Mesenchymal stem cell (in vitro differentiated cells and primary cell): Measurements from ENCODE around the gene PRR5. TPM values are rescaled to one million over a fixed set of nuclear protein-coding genes. Genes with fewer than 3 reads are reported as not detected.
"Not testable (repeated sequence)": the region's sequence is repeated elsewhere in the genome, so short reads cannot be mapped to it uniquely, and the experiment has no call there.

Experiments used
- DNase-seq: peaks from one replicate; pipeline ENCODE4 v3.0.0-alpha.2; 2013
- H2AFZ ChIP-seq: one replicate; pipeline ENCODE4 v1.6.1; 2013; ENCODE audit warnings: low read depth, mild to moderate bottlenecking, control low read depth, inconsistent platforms, low read length, moderate library complexity
- H2AK5ac ChIP-seq: 2 replicates; pipeline ENCODE4 v1.6.1; 2013; ENCODE audit warnings: low read length, moderate library complexity, mild to moderate bottlenecking, inconsistent platforms; ENCODE audit not compliant: severe bottlenecking
- H2BK120ac ChIP-seq: one replicate; pipeline ENCODE4 v1.6.1; 2013; ENCODE audit warnings: low read depth, mild to moderate bottlenecking, inconsistent platforms, low read length, moderate library complexity
- H2BK12ac ChIP-seq, 2 experiments: one replicate each; pipeline ENCODE4 v1.6.1; 2013; ENCODE audit warnings: inconsistent platforms in 2 of 2, low read length in 2 of 2, mild to moderate bottlenecking in 2 of 2, moderate library complexity in 2 of 2, control low read depth in 1 of 2
- H2BK15ac ChIP-seq: one replicate; pipeline ENCODE4 v1.6.1; 2013; ENCODE audit warnings: mild to moderate bottlenecking, low read depth, inconsistent platforms; ENCODE audit not compliant: poor library complexity, severe bottlenecking
- H2BK5ac ChIP-seq: 2 replicates; pipeline ENCODE4 v1.6.1; 2013; ENCODE audit warnings: low read depth, mild to moderate bottlenecking, low read length, control low read depth, inconsistent platforms; ENCODE audit not compliant: poor library complexity, severe bottlenecking
- H3K14ac ChIP-seq, 2 experiments: one replicate each; pipeline ENCODE4 v1.6.1; 2013; ENCODE audit warnings: inconsistent platforms in 2 of 2, low read length in 2 of 2, control low read depth in 1 of 2, mild to moderate bottlenecking in 1 of 2, moderate library complexity in 1 of 2
- H3K18ac ChIP-seq, 2 experiments: one replicate each; pipeline ENCODE4 v1.6.1; 2013; ENCODE audit warnings: inconsistent platforms in 2 of 2, low read length in 2 of 2, control low read depth in 1 of 2, low read depth in 1 of 2, mild to moderate bottlenecking in 1 of 2
- H3K23ac ChIP-seq, 2 experiments: one replicate each; pipeline ENCODE4 v1.6.1; 2013; ENCODE audit warnings: inconsistent platforms in 2 of 2, low read length in 2 of 2, mild to moderate bottlenecking in 2 of 2, moderate library complexity in 2 of 2, control low read depth in 1 of 2
- H3K27ac ChIP-seq: 2 replicates; pipeline ENCODE4 v1.5.1; 2013; ENCODE audit warnings: mild to moderate bottlenecking, moderate library complexity, low read length, control low read depth, inconsistent platforms; ENCODE audit not compliant: poor library complexity, severe bottlenecking
- H3K27me3 ChIP-seq, 2 experiments: 2 replicates each; pipeline versions ENCODE4 v1.6.1 to v1.7.0; 2013; ENCODE audit warnings: low read length in 2 of 2, mild to moderate bottlenecking in 2 of 2, moderate library complexity in 2 of 2, control low read depth in 1 of 2, inconsistent platforms in 1 of 2; ENCODE audit not compliant: control insufficient read depth in 1 of 2, insufficient read depth in 1 of 2
- H3K36me3 ChIP-seq, 2 experiments: 2 replicates each; pipeline versions ENCODE4 v1.6.1 to v1.7.0; 2013; ENCODE audit warnings: low read length in 2 of 2, control low read depth in 1 of 2, inconsistent platforms in 1 of 2, low read depth in 1 of 2, mild to moderate bottlenecking in 1 of 2; ENCODE audit not compliant: insufficient read depth in 2 of 2, control insufficient read depth in 1 of 2
- H3K4ac ChIP-seq, 2 experiments: one replicate each; pipeline ENCODE4 v1.6.1; 2013; ENCODE audit warnings: inconsistent platforms in 2 of 2, low read length in 2 of 2, mild to moderate bottlenecking in 2 of 2, moderate library complexity in 2 of 2, control low read depth in 1 of 2, low read depth in 1 of 2
- H3K4me1 ChIP-seq: 2 replicates; pipeline ENCODE4 v1.6.1; 2013; ENCODE audit warnings: low read depth, low read length, control low read depth; ENCODE audit not compliant: control insufficient read depth, insufficient read depth
- H3K4me2 ChIP-seq: 2 replicates; pipeline ENCODE4 v1.6.1; 2013; ENCODE audit warnings: low read length, mild to moderate bottlenecking, inconsistent platforms; ENCODE audit not compliant: poor library complexity, severe bottlenecking
- H3K4me3 ChIP-seq, 2 experiments: 2 replicates each; pipeline versions ENCODE4 v1.5.1 to v1.7.0; 2013; ENCODE audit warnings: low read length in 2 of 2, mild to moderate bottlenecking in 2 of 2, control low read depth in 1 of 2, low read depth in 1 of 2; ENCODE audit not compliant: insufficient read depth in 1 of 2
- H3K79me1 ChIP-seq: replicated peaks from 2 replicates; pipeline ENCODE4 v1.6.1; 2013; ENCODE audit warnings: mild to moderate bottlenecking, control low read depth, low read length, inconsistent platforms; ENCODE audit not compliant: poor library complexity, severe bottlenecking
- H3K9ac ChIP-seq: 2 replicates; pipeline ENCODE4 v1.7.0; 2013; ENCODE audit warnings: mild to moderate bottlenecking, low read length, moderate library complexity
- H3K9me3 ChIP-seq: 2 replicates; pipeline ENCODE4 v1.7.0; 2013; ENCODE audit warnings: mild to moderate bottlenecking, low read length; ENCODE audit not compliant: control insufficient read depth
- H4K8ac ChIP-seq: one replicate; pipeline ENCODE4 v1.6.1; 2013; ENCODE audit warnings: inconsistent platforms, mild to moderate bottlenecking, low read length, moderate library complexity
- H4K91ac ChIP-seq: one replicate; pipeline ENCODE4 v1.6.1; 2013; ENCODE audit warnings: mild to moderate bottlenecking, low read length, inconsistent platforms
- WGBS: methylation state at CpG from one replicate; pipeline ENCODE4 v1.1.7; 2013; ENCODE audit warnings: mixed read lengths; 5-methylcytosine and 5-hydroxymethylcytosine counted together
- polyA plus RNA-seq, 2 experiments: library from polyadenylated mRNA; stranded (reverse); fragments of 200-250 nt; gene quantifications; one replicate each; pipeline ENCODE4 v1.2.3, GENCODE V29; 2013

The PRR5 gene
- 12.2 TPM for polyA plus RNA-seq (2013, experiment 1 of 2)
- 12.2 TPM for polyA plus RNA-seq (2013, experiment 2 of 2)

- Histone ChIP-seq H2BK15ac (peak within 1 kb of the TSS; percentile 98), H4K8ac (peak within 1 kb of the TSS; percentile 82), H3K9me3 (no peaks in the 10 kb centered on the region), H3K27me3 (peaks cover 0 to 9% of the 10 kb centered on the region in 2 experiments), H3K36me3 (peaks cover 0 to 16% of the 10 kb centered on the region in 2 experiments), H3K4me2 (peak within 1 kb of the TSS; percentile 85), H2AFZ (no peak within 1 kb of the TSS), H3K14ac (peak within 1 kb of the TSS in 1 of 2 experiments; percentile 62), H3K9ac (peak within 1 kb of the TSS; percentile 69), H3K27ac (peak within 1 kb of the TSS; percentile 60), H3K79me1 (peaks cover 20% of the 10 kb centered on the region), H2BK12ac (peak within 1 kb of the TSS; percentile 90 to 92), H3K4ac (peak within 1 kb of the TSS; percentile 31 to 44), H2AK5ac (peak within 1 kb of the TSS; percentile 92), H3K4me3 (peak within 1 kb of the TSS; percentile 71 to 87), H2BK5ac (peak within 1 kb of the TSS; percentile 80), H3K4me1 (peaks cover 54% of the 10 kb centered on the region), H2BK120ac (peak within 1 kb of the TSS; percentile 68), H3K18ac (peak within 1 kb of the TSS; percentile 80 to 90), H3K23ac (peak within 1 kb of the TSS in 1 of 2 experiments; percentile 91), H4K91ac (peak within 1 kb of the TSS; percentile 65)
- WGBS = 5% methylated on average over 29 of the region's 88 CpGs
- peak; percentile 88 for DNase-seq
These were observed at the start of gene PRR5 for GRCh38 chr22:44701824-44702478. PRR5 (plus strand) TSS chr22:44702204; CDS start chr22:44702475, 271 bp downstream.

DNA sequence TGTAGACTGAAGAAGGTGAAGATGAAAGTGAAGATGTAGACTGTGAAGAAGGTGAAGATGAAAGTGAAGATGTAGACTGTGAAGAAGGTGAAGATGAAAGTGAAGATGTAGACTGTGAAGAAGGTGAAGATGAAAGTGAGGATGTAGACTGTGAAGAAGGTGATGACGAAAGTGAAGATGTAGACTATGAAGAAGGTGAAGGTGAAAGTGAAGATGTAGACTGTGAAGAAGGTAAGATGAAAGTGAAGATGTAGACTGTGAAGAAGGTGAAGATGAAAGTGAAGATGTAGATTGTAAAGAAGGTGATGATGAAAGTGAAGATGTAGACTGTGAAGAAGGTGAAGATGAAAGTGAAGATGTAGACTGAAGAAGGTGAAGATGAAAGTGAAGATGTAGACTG lies 49.1 kb upstream of the PRR5 start:
- H2BK12ac ChIP-seq = not testable (repeated sequence)

GRCh38 chr22:44658311-44658953 lies 43.6 kb upstream of the PRR5 start:
- H4K8ac ChIP-seq = no peak overlapping the region
- H3K9ac ChIP-seq = peak overlapping the region; percentile 36
- H2BK15ac ChIP-seq = no peak overlapping the region
- H3K36me3 ChIP-seq = no peaks in the 10 kb centered on the region
- no peak overlapping the region for H2BK120ac ChIP-seq
- H3K79me1 ChIP-seq = no peaks in the 10 kb centered on the region
- no peaks in the 10 kb centered on the region for H3K9me3 ChIP-seq
- H2AFZ ChIP-seq = peak overlapping the region; percentile 31
- H2BK12ac ChIP-seq = peak overlapping the region; percentile 29 to 56
- H3K4ac ChIP-seq = no peak overlapping the region
- peaks cover 0 to 32% of the 10 kb centered on the region in 2 experiments for H3K27me3 ChIP-seq
- peak overlapping the region; percentile 9 to 28 for H3K18ac ChIP-seq
- H3K14ac ChIP-seq = no peak overlapping the region
- no peak overlapping the region for H3K4me3 ChIP-seq
- peak overlapping the region; percentile 28 for H4K91ac ChIP-seq
- DNase-seq = no peak
- WGBS = 65% methylated on average over 10 of the region's 14 CpGs
- peaks cover 7% of the 10 kb centered on the region for H3K4me1 ChIP-seq
- H3K23ac ChIP-seq = no peak overlapping the region
- no peak overlapping the region for H2BK5ac ChIP-seq
- H3K4me2 ChIP-seq = no peak overlapping the region
- H3K27ac ChIP-seq = no peak overlapping the region
- H2AK5ac ChIP-seq = no peak overlapping the region

More for the DNA sequence above, 49.1 kb upstream of the PRR5 start:
- H3K4me2 ChIP-seq, H4K8ac ChIP-seq, H3K23ac ChIP-seq, H3K9me3 ChIP-seq, H3K4me3 ChIP-seq, H3K36me3 ChIP-seq, H3K4ac ChIP-seq, H3K27ac ChIP-seq, H3K4me1 ChIP-seq, H4K91ac ChIP-seq, H2AFZ ChIP-seq, H2BK5ac ChIP-seq, H2AK5ac ChIP-seq, DNase-seq, H3K9ac ChIP-seq, H2BK15ac ChIP-seq, H3K14ac ChIP-seq, H2BK120ac ChIP-seq, H3K79me1 ChIP-seq, H3K18ac ChIP-seq: not testable (repeated sequence)
- H3K27me3 ChIP-seq = peaks cover 0 to 10% of the 10 kb centered on the region in 2 experiments
- WGBS = 85% methylated on average over 1 of the region's 1 CpG

DNA sequence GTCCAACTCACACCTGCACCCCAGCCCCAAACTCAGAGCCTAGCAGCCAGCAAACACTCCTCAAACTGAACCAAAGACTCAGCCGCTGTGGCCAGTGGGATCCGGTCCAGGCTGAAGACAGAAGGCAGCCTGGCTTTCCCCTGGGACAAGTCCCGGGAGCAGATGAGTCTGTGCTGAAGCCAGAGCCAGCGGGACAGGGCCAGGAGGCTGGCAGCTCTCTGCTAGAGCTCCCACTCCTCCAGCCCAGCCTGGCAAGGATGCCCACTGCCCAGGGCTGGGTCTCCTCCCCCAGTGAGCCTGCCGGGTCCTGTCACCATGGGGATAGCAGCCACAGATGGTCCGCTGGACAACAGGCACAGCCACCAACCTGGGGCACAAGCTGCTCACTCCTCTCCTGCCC lies 42.9 kb upstream of the PRR5 start:
- H3K9me3 ChIP-seq = no peaks in the 10 kb centered on the region
- H2BK5ac ChIP-seq = no peak overlapping the region
- H3K4ac ChIP-seq = no peak overlapping the region
- no peak overlapping the region for H2BK15ac ChIP-seq
- H3K14ac ChIP-seq = peak overlapping the region in 1 of 2 experiments; percentile 71
- WGBS = 81% methylated on average over 6 of the region's 6 CpGs
- H4K8ac ChIP-seq = no peak overlapping the region
- no peak overlapping the region for H2AK5ac ChIP-seq
- no peak overlapping the region for H3K27ac ChIP-seq
- H3K9ac ChIP-seq = peak overlapping the region; percentile 36
- H3K4me1 ChIP-seq = peaks cover 12% of the 10 kb centered on the region
- peak overlapping the region; percentile 22 to 59 for H2BK12ac ChIP-seq
- no peak overlapping the region for H2BK120ac ChIP-seq
- peak overlapping the region in 1 of 2 experiments; percentile 50 for H3K18ac ChIP-seq
- DNase-seq = no peak
- no peak overlapping the region for H3K4me3 ChIP-seq
- peaks cover 0 to 32% of the 10 kb centered on the region in 2 experiments for H3K27me3 ChIP-seq
- H3K36me3 ChIP-seq = no peaks in the 10 kb centered on the region
- H3K79me1 ChIP-seq = no peaks in the 10 kb centered on the region
- no peak overlapping the region for H2AFZ ChIP-seq
- no peak overlapping the region for H3K4me2 ChIP-seq
- no peak overlapping the region for H3K23ac ChIP-seq
- no peak overlapping the region for H4K91ac ChIP-seq
